Kidney (tissue), 14 donors: ENCODE results near the gene MAN2A1. TPM values are rescaled to one million over a fixed set of nuclear protein-coding genes. Genes with fewer than 3 reads are reported as not detected.
A peak's percentile ranks its signal among the peaks of the same experiment; 100 is the strongest.

ENCODE experiments used
- DNase-seq, 5 donors: peaks; one replicate each; pipeline ENCODE4 v3.0.0-alpha.2; 2013 to 2020
- FAIRE-seq: peaks from 2 replicates; lab custom pipeline; 2012; peaks lifted over from hg19 to GRCh38; lab: Jason Lieb, UNC
- H3K27ac ChIP-seq, 2 donors: one replicate each; pipeline ENCODE4 v1.7.0; 2013; ENCODE audit warnings: low read depth in 2 of 2, low read length in 2 of 2, inconsistent platforms in 1 of 2
- H3K27me3 ChIP-seq: one replicate; pipeline ENCODE4 v1.7.1; 2013; ENCODE audit warnings: low read length, inconsistent platforms; ENCODE audit not compliant: control insufficient read depth, insufficient read depth
- H3K36me3 ChIP-seq, 3 donors: one replicate each; pipeline versions ENCODE4 v1.7.0 to v1.7.1; 2013; ENCODE audit warnings: low read length in 3 of 3, control low read depth in 1 of 3, inconsistent platforms in 1 of 3; ENCODE audit not compliant: insufficient read depth in 3 of 3, control insufficient read depth in 2 of 3
- H3K4me1 ChIP-seq, 3 donors: one replicate each; pipeline versions ENCODE4 v1.7.0 to v1.7.1; 2013; ENCODE audit warnings: low read length in 3 of 3, inconsistent platforms in 1 of 3, low read depth in 1 of 3; ENCODE audit not compliant: control insufficient read depth in 2 of 3, insufficient read depth in 2 of 3
- H3K4me3 ChIP-seq, 3 donors: one replicate each; pipeline versions ENCODE4 v1.7.0 to v1.8.1; 2013; ENCODE audit warnings: low read length in 3 of 3, control low read depth in 1 of 3, inconsistent platforms in 1 of 3
- H3K9ac ChIP-seq, 3 donors: one replicate each; pipeline versions ENCODE4 v1.7.0 to v1.7.1; 2013; ENCODE audit warnings: low read length in 3 of 3, control low read depth in 1 of 3, inconsistent platforms in 1 of 3
- H3K9me3 ChIP-seq, 3 donors: one replicate each; pipeline versions ENCODE4 v1.7.0 to v1.7.1; 2013; ENCODE audit warnings: low read length in 3 of 3, control low read depth in 1 of 3, inconsistent platforms in 1 of 3; ENCODE audit not compliant: control insufficient read depth in 2 of 3, insufficient read depth in 1 of 3
- intact Hi-C: fragments of 100-400 bp; cut with DNase I; formaldehyde crosslinking; loops from one replicate; pipeline ENCODE4 v1.11.1; 2022
- polyA plus RNA-seq: library from polyadenylated mRNA; stranded (reverse); fragments of 350-450 nt; fragmentation: Illumina TruSeq; extraction: RNeasy Lipid Tissue Mini Kit (QIAGEN cat#74804); gene quantifications from one replicate; pipeline ENCODE4 v1.2.3, GENCODE V29; 2014; ENCODE audit warnings: low read depth, low replicate concordance; ENCODE audit not compliant: insufficient read depth
- total RNA-seq: library from RNA; stranded (reverse); fragmentation: NEBNext Ultra II Directional; extraction: Animal tissue kit (Norgen Biotek cat#: 25700); gene quantifications from one replicate; pipeline ENCODE4 v1.2.1, GENCODE V29; 2021
- TF ChIP-seq, protein P1 (sequence below): IDR thresholded peaks from 3 replicates; pipeline ENCODE4 v1.5.1; 2012; ENCODE audit warnings: mild to moderate bottlenecking, moderate library complexity, borderline replicate concordance; ENCODE audit not compliant: insufficient read depth; ENCODE audit errors: extremely low read depth
- donor health status: control.
- donor health status: control.
- donor health status: control.
- donor health status: control.
- donor health status: control.
- donor health status: DM: yes; HTN: yes; CAD: no.
- donor health status: Normal renal cell carcinoma (clear cell type).

Gene MAN2A1
- total and polyA plus RNA-seq, 2 donors from 2014 or later = 12.7 to 69.9 TPM

DNA sequence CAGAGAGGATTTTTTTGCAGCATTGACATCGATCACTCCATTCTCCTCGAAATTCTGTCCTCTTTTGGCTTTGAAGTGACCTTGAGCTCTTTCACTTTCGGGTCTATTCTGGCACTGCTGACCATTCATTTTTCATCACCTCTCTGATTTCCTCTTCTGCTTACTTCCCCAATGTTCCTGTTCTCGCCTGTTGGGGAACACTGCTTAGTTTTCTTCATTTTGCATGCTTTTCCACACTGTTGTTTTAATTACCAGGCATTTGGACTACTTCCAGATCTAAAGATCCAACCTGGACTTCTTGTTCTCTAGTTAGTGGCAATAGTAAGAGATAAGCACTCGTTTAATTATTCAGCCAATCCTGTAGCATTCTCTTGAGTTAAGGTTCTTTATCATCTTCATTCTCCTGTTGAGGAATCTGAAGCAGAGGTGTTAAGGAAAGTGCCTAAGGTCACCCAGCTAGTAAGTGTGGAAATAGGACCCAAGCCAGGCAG, 53.4 kb downstream of the MAN2A1 start:
- H3K27me3 ChIP-seq = no peaks in the 10 kb centered on the region
- intact Hi-C loops = no loop called here
- no peak for FAIRE-seq
- H3K36me3 ChIP-seq = no peaks in the 10 kb centered on the region
- H3K9ac ChIP-seq = no peak overlapping the region
- no peaks in the 10 kb centered on the region for H3K9me3 ChIP-seq
- no peak for DNase-seq
- H3K27ac ChIP-seq = peak overlapping the region in 1 of 2 donors; percentile 55
- H3K4me1 ChIP-seq = peaks cover 0 to 23% (median 17%) of the 10 kb centered on the region in 3 donors
- no peak overlapping the region for H3K4me3 ChIP-seq
- TF ChIP-seq, protein P1, sequence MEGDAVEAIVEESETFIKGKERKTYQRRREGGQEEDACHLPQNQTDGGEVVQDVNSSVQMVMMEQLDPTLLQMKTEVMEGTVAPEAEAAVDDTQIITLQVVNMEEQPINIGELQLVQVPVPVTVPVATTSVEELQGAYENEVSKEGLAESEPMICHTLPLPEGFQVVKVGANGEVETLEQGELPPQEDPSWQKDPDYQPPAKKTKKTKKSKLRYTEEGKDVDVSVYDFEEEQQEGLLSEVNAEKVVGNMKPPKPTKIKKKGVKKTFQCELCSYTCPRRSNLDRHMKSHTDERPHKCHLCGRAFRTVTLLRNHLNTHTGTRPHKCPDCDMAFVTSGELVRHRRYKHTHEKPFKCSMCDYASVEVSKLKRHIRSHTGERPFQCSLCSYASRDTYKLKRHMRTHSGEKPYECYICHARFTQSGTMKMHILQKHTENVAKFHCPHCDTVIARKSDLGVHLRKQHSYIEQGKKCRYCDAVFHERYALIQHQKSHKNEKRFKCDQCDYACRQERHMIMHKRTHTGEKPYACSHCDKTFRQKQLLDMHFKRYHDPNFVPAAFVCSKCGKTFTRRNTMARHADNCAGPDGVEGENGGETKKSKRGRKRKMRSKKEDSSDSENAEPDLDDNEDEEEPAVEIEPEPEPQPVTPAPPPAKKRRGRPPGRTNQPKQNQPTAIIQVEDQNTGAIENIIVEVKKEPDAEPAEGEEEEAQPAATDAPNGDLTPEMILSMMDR = no peak

DNA sequence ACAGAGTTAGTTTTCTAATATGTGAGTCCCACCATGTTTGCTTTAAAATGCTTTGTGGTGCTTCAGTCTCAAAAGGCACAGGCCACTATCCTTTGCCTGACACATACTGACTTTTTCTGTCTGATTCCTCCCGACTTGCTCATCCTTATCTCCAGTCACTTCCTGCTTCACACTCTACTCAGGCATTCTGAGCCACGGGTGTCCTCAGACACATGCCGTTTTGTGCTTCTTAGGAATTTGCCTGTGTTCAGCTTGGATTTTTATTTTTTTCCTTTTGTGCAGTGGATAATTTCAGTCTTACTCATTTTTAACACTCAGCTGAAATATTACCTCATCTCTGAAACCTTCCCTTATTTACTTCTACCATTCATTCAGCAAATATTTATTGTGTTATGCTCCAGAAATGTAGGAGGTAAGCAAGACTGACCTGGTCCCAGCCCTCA, 54.1 kb downstream of the MAN2A1 start:
- DNase-seq (peak in 1 of 5 donors; percentile 9), FAIRE-seq (no peak)
- TF ChIP-seq, protein P1 = no peak
- Histone ChIP-seq H3K4me1 (peaks cover 0 to 23% (median 17%) of the 10 kb centered on the region in 3 donors), H3K27me3 (no peaks in the 10 kb centered on the region), H3K9ac (peak overlapping the region in 1 of 3 donors; percentile 43), H3K27ac (peak overlapping the region in 1 of 2 donors; percentile 55), H3K36me3 (no peaks in the 10 kb centered on the region), H3K4me3 (no peak overlapping the region), H3K9me3 (no peaks in the 10 kb centered on the region)
- intact Hi-C loops = no loop called here

DNA sequence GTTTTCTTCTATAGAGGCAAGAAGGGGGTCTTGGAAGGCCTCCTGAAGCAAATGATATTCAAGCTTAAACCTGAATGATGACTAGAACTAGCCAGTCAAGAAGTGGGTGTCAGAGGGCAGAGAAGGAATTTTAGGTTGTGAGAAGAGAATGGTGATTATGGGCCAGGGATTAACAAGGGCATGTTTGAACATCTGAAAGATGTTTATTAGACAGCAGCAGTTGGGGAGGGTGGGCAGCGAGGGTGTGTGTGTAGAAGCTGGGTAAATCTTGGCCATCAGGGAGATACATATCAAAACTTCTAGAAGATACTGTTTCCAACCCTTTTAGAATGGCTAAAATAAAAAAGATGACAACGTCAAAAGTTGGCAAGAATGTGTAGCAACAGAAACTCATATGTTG, 54.5 kb downstream of the MAN2A1 start:
- Histone ChIP-seq H3K4me1 (peaks cover 0 to 23% (median 18%) of the 10 kb centered on the region in 3 donors), H3K27ac (no peak overlapping the region), H3K9ac (no peak overlapping the region), H3K36me3 (no peaks in the 10 kb centered on the region), H3K27me3 (no peaks in the 10 kb centered on the region), H3K9me3 (no peaks in the 10 kb centered on the region), H3K4me3 (no peak overlapping the region)
- DNase-seq (no peak), FAIRE-seq (no peak)
- TF ChIP-seq, protein P1 = no peak
- intact Hi-C loops = no loop called here

DNA sequence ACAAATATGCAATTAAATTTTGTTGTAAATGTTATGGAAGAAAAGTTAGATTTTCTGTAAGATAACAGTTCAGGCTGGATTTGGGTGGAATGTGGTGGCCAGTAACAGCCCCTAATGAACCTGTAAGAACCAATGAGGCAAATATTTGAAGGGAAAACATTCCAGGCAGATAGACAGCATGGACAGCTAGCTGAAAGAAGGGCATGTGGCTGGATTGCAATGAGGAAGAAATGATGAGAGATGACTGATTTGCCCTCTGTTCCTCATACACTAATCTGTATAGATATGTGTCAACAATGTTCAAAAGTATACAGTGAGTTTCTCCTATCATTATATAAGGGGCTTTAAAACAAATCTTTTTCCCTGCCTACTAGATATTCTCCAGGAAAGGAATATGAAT, 58.8 kb downstream of the MAN2A1 start:
- Histone ChIP-seq H3K4me1 (peaks cover 0 to 5% (median 4%) of the 10 kb centered on the region in 3 donors), H3K9ac (no peak overlapping the region), H3K9me3 (no peaks in the 10 kb centered on the region), H3K27ac (no peak overlapping the region), H3K4me3 (no peak overlapping the region), H3K36me3 (no peaks in the 10 kb centered on the region), H3K27me3 (no peaks in the 10 kb centered on the region)
- TF ChIP-seq, protein P1 = no peak
- intact Hi-C loops = no loop called here
- no peak for FAIRE-seq
- no peak for DNase-seq
